CD4-positive, CD25-positive, alpha-beta regulatory T cell (primary cell): ENCODE measurements around the gene FRMD4B. TPM values are rescaled to one million over a fixed set of nuclear protein-coding genes. Genes with fewer than 3 reads are reported as not detected.
"Not testable (repeated sequence)": the region's sequence is repeated elsewhere in the genome, so short reads cannot be mapped to it uniquely, and the experiment has no call there.

Experiments
- ATAC-seq, 2 donors: fragments of 150-1000 bp; cut with Tn5 transposase; one replicate each; pipeline ENCODE4 v1.10.0; 2021; ENCODE audit warnings: low read depth in 2 of 2, moderate number of reproducible peaks in 2 of 2, moderate library complexity in 1 of 2
- DNase-seq, 3 donors: peaks; one replicate each; pipeline versions ENCODE4 v3.0.0 to v3.0.0-alpha.2; 2012 to 2022; ENCODE audit warnings: mixed read lengths in 1 of 3
- H3K27ac ChIP-seq: one replicate; pipeline ENCODE4 v1.7.0; 2013; ENCODE audit warnings: mild to moderate bottlenecking, low read length; ENCODE audit not compliant: insufficient read depth, poor library complexity, severe bottlenecking
- H3K27me3 ChIP-seq: one replicate; pipeline ENCODE4 v1.7.0; 2013; ENCODE audit warnings: low read length; ENCODE audit not compliant: control insufficient read depth, insufficient read depth
- H3K36me3 ChIP-seq: one replicate; pipeline ENCODE4 v1.7.0; 2013; ENCODE audit warnings: mild to moderate bottlenecking, low read length, moderate library complexity; ENCODE audit not compliant: control insufficient read depth, insufficient read depth
- H3K4me1 ChIP-seq: 2 replicates; pipeline ENCODE4 v1.7.0; 2013; ENCODE audit warnings: mild to moderate bottlenecking, low read length; ENCODE audit not compliant: insufficient read depth, control insufficient read depth, poor library complexity, severe bottlenecking
- H3K4me3 ChIP-seq: one replicate; pipeline ENCODE4 v1.7.0; 2013; ENCODE audit warnings: low read depth, mild to moderate bottlenecking, low read length, moderate library complexity
- H3K9me3 ChIP-seq, 2 experiments: 1 replicate in 1 of 2; 2 replicates in 1 of 2; pipeline ENCODE4 v1.7.0; 2013; ENCODE audit warnings: low read length in 2 of 2, mild to moderate bottlenecking in 1 of 2, moderate library complexity in 1 of 2; ENCODE audit not compliant: control insufficient read depth in 2 of 2
- H3K27ac Mint-ChIP-seq, 3 donors: one replicate each; pipeline ENCODE4 v1.8.0; 2020 to 2022; ENCODE audit warnings: mild to moderate bottlenecking in 3 of 3, mixed read lengths in 3 of 3, moderate library complexity in 2 of 3
- H3K27me3 Mint-ChIP-seq: one replicate; pipeline ENCODE4 v1.8.0; 2022; ENCODE audit warnings: mild to moderate bottlenecking, mixed read lengths
- H3K36me3 Mint-ChIP-seq: one replicate; pipeline ENCODE4 v1.8.0; 2020; ENCODE audit warnings: mixed read lengths
- H3K4me1 Mint-ChIP-seq, 4 donors: one replicate each; pipeline ENCODE4 v1.8.0; 2020 to 2022; ENCODE audit warnings: mixed read lengths in 4 of 4, mild to moderate bottlenecking in 1 of 4
- H3K4me3 Mint-ChIP-seq, 4 donors: one replicate each; pipeline ENCODE4 v1.8.0; 2020 to 2022; ENCODE audit warnings: mild to moderate bottlenecking in 4 of 4, mixed read lengths in 4 of 4, moderate library complexity in 3 of 4
- H3K9me3 Mint-ChIP-seq, 7 donors: one replicate each; pipeline ENCODE4 v1.8.0; 2020 to 2022; ENCODE audit warnings: mixed read lengths in 7 of 7, mild to moderate bottlenecking in 3 of 7, moderate library complexity in 2 of 7
- polyA plus RNA-seq, 4 donors: library from polyadenylated mRNA; unstranded; fragments of 300-500 nt; fragmentation: Illumina TruSeq; gene quantifications; one replicate each; pipeline ENCODE4 v1.2.3, GENCODE V29; 2021
- total RNA-seq: library from RNA; stranded (reverse); gene quantifications from one replicate; pipeline ENCODE4 v1.2.3, GENCODE V29; 2022

The FRMD4B gene
- total and polyA plus RNA-seq, 5 donors from 2014 or later: 8.6 to 54.7 (median 9.8) TPM

GRCh38 chr3:69240651-69241568, 145.0 kb downstream of the FRMD4B start:
- DNase-seq (no peak), ATAC-seq (no peak)
- no peaks in the 10 kb centered on the region for H3K27me3 ChIP-seq
- H3K4me3 Mint-ChIP-seq: no peak overlapping the region
- peak overlapping the region in 2 of 3 donors; percentile 23 to 82 for H3K27ac Mint-ChIP-seq
- no peak overlapping the region for H3K27ac ChIP-seq
- H3K36me3 ChIP-seq: no peaks in the 10 kb centered on the region
- H3K4me3 ChIP-seq: no peak overlapping the region
- peaks cover 10% of the 10 kb centered on the region for H3K4me1 ChIP-seq
- peaks cover 0 to 3% (median 0%) of the 10 kb centered on the region in 7 donors for H3K9me3 Mint-ChIP-seq
- H3K27me3 Mint-ChIP-seq: no peaks in the 10 kb centered on the region
- H3K9me3 ChIP-seq: no peaks in the 10 kb centered on the region
- H3K4me1 Mint-ChIP-seq: peaks cover 0 to 31% (median 10%) of the 10 kb centered on the region in 4 donors
- H3K36me3 Mint-ChIP-seq: no peaks in the 10 kb centered on the region

GRCh38 chr3:69239063-69239462, 146.8 kb downstream of the FRMD4B start:
- Mint-ChIP-seq H3K4me1 (peaks cover 0 to 37% (median 17%) of the 10 kb centered on the region in 4 donors), H3K36me3 (no peaks in the 10 kb centered on the region), H3K9me3 (peaks cover 0 to 3% (median 0%) of the 10 kb centered on the region in 7 donors), H3K27ac (no peak overlapping the region), H3K4me3 (no peak overlapping the region), H3K27me3 (no peaks in the 10 kb centered on the region)
- Histone ChIP-seq H3K27ac (no peak overlapping the region), H3K36me3 (no peaks in the 10 kb centered on the region), H3K4me3 (no peak overlapping the region), H3K27me3 (no peaks in the 10 kb centered on the region), H3K4me1 (peaks cover 17% of the 10 kb centered on the region), H3K9me3 (no peaks in the 10 kb centered on the region)
- DNase-seq (no peak), ATAC-seq (no peak)

GRCh38 chr3:69236812-69237707, 148.8 kb downstream of the FRMD4B start:
- ATAC-seq (peak; percentile 52 to 63), DNase-seq (peak in 2 of 3 donors; percentile 18 to 38)
- Histone ChIP-seq H3K27me3 (no peaks in the 10 kb centered on the region), H3K36me3 (no peaks in the 10 kb centered on the region), H3K27ac (no peak overlapping the region), H3K4me1 (peaks cover 17% of the 10 kb centered on the region), H3K9me3 (no peaks in the 10 kb centered on the region), H3K4me3 (peak overlapping the region; percentile 37)
- peak overlapping the region; percentile 53 to 72 (median 67) for H3K27ac Mint-ChIP-seq
- H3K36me3 Mint-ChIP-seq: no peaks in the 10 kb centered on the region
- H3K4me3 Mint-ChIP-seq: peak overlapping the region in 3 of 4 donors; percentile 0 to 64 (median 14)
- H3K9me3 Mint-ChIP-seq: no peaks in the 10 kb centered on the region
- H3K27me3 Mint-ChIP-seq: no peaks in the 10 kb centered on the region
- peaks cover 0 to 37% (median 17%) of the 10 kb centered on the region in 4 donors for H3K4me1 Mint-ChIP-seq

- H3K36me3 Mint-ChIP-seq: no peaks in the 10 kb centered on the region
- Histone ChIP-seq H3K36me3 (no peaks in the 10 kb centered on the region), H3K27ac (no peak overlapping the region), H3K4me1 (peaks cover 17% of the 10 kb centered on the region), H3K4me3 (peak overlapping the region; percentile 53), H3K9me3 (no peaks in the 10 kb centered on the region), H3K27me3 (no peaks in the 10 kb centered on the region)
- no peaks in the 10 kb centered on the region for H3K27me3 Mint-ChIP-seq
- H3K4me3 Mint-ChIP-seq: peak overlapping the region in 3 of 4 donors; percentile 8 to 64 (median 59)
- peak; percentile 65 to 79 for ATAC-seq
- peaks cover 0 to 34% (median 18%) of the 10 kb centered on the region in 4 donors for H3K4me1 Mint-ChIP-seq
- peak in 2 of 3 donors; percentile 65 to 66 for DNase-seq
- peak overlapping the region; percentile 43 to 75 (median 72) for H3K27ac Mint-ChIP-seq
- no peaks in the 10 kb centered on the region for H3K9me3 Mint-ChIP-seq
Observed at GRCh38 chr3:69235882-69236281, 150.0 kb downstream of the FRMD4B start.

GRCh38 chr3:69235227-69235626, 150.7 kb downstream of the FRMD4B start:
- H3K36me3 ChIP-seq, H3K36me3 Mint-ChIP-seq, H3K27me3 Mint-ChIP-seq, H3K9me3 Mint-ChIP-seq, H3K27ac ChIP-seq, H3K27me3 ChIP-seq, ATAC-seq, H3K9me3 ChIP-seq, H3K4me3 ChIP-seq, DNase-seq: not testable (repeated sequence)
- H3K4me1 Mint-ChIP-seq: peaks cover 0 to 30% (median 19%) of the 10 kb centered on the region in 4 donors
- peaks cover 17% of the 10 kb centered on the region for H3K4me1 ChIP-seq
- H3K27ac Mint-ChIP-seq: peak overlapping the region in 2 of 3 donors; percentile 72 to 75
- H3K4me3 Mint-ChIP-seq: peak overlapping the region in 1 of 4 donors; percentile 46

GRCh38 chr3:69232482-69232881, 153.4 kb downstream of the FRMD4B start:
- Histone ChIP-seq H3K9me3 (no peaks in the 10 kb centered on the region), H3K36me3 (no peaks in the 10 kb centered on the region), H3K4me1 (peaks cover 17% of the 10 kb centered on the region), H3K4me3 (no peak overlapping the region), H3K27me3 (no peaks in the 10 kb centered on the region), H3K27ac (no peak overlapping the region)
- Mint-ChIP-seq H3K4me3 (no peak overlapping the region), H3K27ac (no peak overlapping the region), H3K27me3 (no peaks in the 10 kb centered on the region), H3K36me3 (no peaks in the 10 kb centered on the region), H3K9me3 (no peaks in the 10 kb centered on the region), H3K4me1 (peaks cover 0 to 24% (median 18%) of the 10 kb centered on the region in 4 donors)
- DNase-seq: no peak
- ATAC-seq: no peak

- Mint-ChIP-seq H3K27ac (no peak overlapping the region), H3K36me3 (no peaks in the 10 kb centered on the region), H3K9me3 (no peaks in the 10 kb centered on the region), H3K27me3 (no peaks in the 10 kb centered on the region), H3K4me3 (no peak overlapping the region), H3K4me1 (peaks cover 0 to 22% (median 15%) of the 10 kb centered on the region in 4 donors)
- peaks cover 17% of the 10 kb centered on the region for H3K4me1 ChIP-seq
- no peak overlapping the region for H3K27ac ChIP-seq
- DNase-seq (no peak), ATAC-seq (no peak)
- no peaks in the 10 kb centered on the region for H3K36me3 ChIP-seq
- H3K9me3 ChIP-seq: no peaks in the 10 kb centered on the region
- no peaks in the 10 kb centered on the region for H3K27me3 ChIP-seq
- H3K4me3 ChIP-seq: no peak overlapping the region
Observed at GRCh38 chr3:69231929-69232440, 153.9 kb downstream of the FRMD4B start.
